ENCODE measurements around the gene SPG7. TPM values are rescaled to one million over a fixed set of nuclear protein-coding genes. Genes with fewer than 3 reads are reported as not detected.
A peak's percentile ranks its signal among the peaks of the same experiment; 100 is the strongest.

Gene SPG7
- total RNA-seq, 1 experiment from 2014 or later, result 161 TPM

DNA sequence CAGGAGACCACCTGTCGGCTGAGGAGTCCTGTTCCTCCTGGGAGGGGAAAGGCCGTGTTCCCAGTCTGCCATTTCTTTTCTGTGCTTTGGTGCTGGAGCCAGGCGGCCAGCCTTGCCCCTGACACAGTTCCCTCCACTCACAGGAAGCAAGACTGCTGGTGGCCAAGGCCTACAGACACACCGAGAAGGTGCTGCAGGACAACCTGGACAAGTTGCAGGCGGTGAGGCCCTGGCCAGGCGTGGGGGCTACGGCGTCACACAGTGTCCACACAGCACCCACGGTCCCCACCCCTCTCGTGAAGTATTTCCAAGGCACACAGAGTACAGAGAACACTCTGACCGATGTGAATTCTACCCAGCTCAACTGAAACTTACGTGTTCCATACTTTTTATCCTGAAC lies 46.1 kb downstream of the SPG7 start:
- no peaks in the 10 kb centered on the region for H3K9me3 ChIP-seq (replicated peaks)
- no peak overlapping the region for H3K4me3 ChIP-seq
- DNase-seq, result no peak
- peaks cover 14% of the 10 kb centered on the region for H3K4me1 ChIP-seq
- no peaks in the 10 kb centered on the region for H3K27me3 ChIP-seq
- no peak overlapping the region for H3K27ac ChIP-seq
- peaks cover 49% of the 10 kb centered on the region for H3K36me3 ChIP-seq

DNA sequence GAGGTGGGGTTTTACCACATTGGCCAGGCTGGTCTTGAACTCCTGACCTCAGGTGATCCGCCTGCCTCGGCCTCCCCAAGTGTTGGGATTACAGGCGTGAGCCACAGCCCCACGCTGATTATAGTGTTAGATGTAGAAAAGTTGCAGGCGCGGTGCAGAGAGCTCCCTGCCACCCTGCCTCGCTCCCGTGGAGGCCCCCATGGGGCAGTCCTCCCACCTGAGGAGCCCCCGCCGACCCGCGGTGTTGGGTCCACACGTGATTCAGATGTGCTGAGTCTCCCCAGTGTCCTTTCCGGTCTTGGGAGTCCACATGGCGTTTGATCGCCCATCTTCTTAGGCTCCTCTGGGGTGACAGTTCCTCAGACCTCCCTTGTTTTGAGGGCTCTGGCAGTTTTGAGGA lies 47.1 kb downstream of the SPG7 start:
- no peaks in the 10 kb centered on the region for H3K9me3 ChIP-seq (replicated peaks)
- H3K4me1 ChIP-seq, result peaks cover 18% of the 10 kb centered on the region
- peaks cover 40% of the 10 kb centered on the region for H3K36me3 ChIP-seq
- no peaks in the 10 kb centered on the region for H3K27me3 ChIP-seq
- no peak overlapping the region for H3K4me3 ChIP-seq
- DNase-seq, result no peak
- H3K27ac ChIP-seq, result no peak overlapping the region

DNA sequence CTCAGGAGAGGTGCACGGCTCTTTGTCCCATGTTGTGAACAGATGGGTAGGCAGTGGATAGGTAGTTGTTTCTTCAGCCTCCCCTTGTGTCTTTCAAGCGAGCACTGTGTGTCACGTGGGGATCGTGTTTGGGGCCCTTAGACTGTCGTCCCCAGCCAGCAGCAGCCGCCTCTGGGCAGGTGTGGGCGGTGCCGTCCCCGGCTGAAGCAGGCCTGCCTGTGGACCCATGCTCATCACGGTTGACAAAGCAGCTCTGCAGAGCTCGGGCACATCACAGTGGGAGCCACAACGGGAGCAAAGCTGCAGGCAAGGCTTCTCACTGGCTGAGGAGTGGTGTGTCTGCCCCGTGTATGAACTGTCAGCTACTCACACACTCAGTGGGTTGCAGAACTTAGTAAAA lies 47.6 kb downstream of the SPG7 start:
- DNase-seq, result no peak
- Histone ChIP-seq H3K27me3 (no peaks in the 10 kb centered on the region), H3K4me1 (peaks cover 18% of the 10 kb centered on the region), H3K9me3 (replicated peaks) (no peaks in the 10 kb centered on the region), H3K36me3 (peaks cover 35% of the 10 kb centered on the region), H3K27ac (no peak overlapping the region), H3K4me3 (no peak overlapping the region)

DNA sequence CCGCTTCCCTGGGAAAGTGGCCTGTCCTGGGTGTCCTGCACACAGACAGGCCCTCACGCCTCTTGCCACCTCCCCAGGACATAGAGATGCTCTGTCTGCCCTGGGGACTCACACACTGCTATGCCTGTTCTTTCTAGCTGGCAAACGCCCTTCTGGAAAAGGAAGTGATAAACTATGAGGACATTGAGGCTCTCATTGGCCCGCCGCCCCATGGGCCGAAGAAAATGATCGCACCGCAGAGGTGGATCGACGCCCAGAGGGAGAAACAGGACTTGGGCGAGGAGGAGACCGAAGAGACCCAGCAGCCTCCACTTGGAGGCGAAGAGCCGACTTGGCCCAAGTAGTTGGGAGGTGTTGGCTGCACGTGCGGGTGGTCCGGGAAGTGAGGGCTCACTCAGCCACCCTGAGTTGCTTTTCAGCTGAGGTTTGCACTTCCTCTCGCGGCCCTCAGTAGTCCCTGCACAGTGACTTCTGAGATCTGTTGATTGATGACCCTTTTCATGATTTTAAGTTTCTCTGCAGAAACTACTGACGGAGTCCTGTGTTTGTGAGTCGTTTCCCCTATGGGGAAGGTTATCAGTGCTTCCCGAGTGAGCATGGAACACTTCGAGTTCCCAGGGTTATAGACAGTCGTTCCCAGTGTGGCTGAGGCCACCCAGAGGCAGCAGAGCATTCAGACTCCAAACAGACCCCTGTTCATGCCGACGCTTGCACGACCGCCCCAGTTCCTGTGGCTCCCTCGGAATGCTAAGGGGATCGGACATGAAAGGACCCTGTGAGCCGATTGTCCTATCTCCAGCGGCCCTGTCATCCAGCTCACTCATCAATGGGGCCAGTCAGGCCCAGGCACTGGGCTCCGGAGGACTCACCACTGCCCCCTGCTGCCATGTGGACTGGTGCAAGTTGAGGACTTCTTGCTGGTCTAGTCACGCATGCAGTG lies 48.8 kb downstream of the SPG7 start:
- no peaks in the 10 kb centered on the region for H3K27me3 ChIP-seq
- H3K9me3 ChIP-seq (replicated peaks), result no peaks in the 10 kb centered on the region
- H3K4me3 ChIP-seq, result no peak overlapping the region
- H3K36me3 ChIP-seq, result peaks cover 34% of the 10 kb centered on the region
- peaks cover 18% of the 10 kb centered on the region for H3K4me1 ChIP-seq
- peak overlapping the region; percentile 0; the same call in 1 of the 2 replicates for H3K27ac ChIP-seq
- peak; percentile 91 to 94 for DNase-seq

DNA sequence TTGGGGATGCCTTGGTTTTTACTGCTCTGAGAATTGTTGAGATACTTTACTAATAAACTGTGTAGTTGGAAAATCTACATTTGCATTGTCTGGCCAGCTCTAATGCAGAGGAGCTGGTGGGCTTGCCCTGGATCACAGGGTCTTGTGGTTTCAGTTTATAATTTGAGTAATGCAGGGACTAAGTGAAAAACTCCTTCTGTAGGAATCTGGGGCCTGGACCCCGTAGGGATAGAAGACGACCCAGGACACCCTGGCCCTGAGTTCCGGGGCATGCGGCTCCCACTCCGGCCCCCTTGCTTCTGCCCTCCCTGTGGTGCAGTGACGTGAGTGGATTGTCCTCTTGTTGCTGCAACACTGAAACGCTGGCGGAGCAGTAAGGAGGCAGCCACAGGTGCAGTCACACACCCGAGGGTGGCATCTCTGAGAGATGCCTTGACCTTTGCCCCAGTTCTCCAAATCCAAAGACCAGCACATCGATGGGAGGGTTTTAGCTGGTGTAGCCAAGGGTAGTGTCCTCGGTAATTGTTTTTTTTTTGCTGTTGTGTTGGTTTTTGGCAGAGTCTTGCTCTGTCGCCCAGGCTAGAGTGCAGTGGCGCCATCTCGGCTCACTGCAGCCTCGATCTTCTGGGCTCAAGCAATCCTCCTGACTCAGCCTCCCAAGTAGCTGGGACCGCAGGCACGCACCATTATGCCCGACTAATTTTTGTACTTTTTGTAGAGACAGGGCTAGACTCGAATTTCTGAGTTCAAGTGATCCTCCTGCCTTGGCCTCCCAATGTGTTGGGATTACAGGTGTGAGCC lies 49.7 kb downstream of the SPG7 start:
- Histone ChIP-seq H3K9me3 (replicated peaks) (no peaks in the 10 kb centered on the region), H3K4me3 (no peak overlapping the region), H3K27me3 (no peaks in the 10 kb centered on the region), H3K27ac (no peak overlapping the region; the same call in 1 of the 2 replicates), H3K36me3 (peaks cover 36% of the 10 kb centered on the region), H3K4me1 (peaks cover 21% of the 10 kb centered on the region)
- DNase-seq, result no peak

DNA sequence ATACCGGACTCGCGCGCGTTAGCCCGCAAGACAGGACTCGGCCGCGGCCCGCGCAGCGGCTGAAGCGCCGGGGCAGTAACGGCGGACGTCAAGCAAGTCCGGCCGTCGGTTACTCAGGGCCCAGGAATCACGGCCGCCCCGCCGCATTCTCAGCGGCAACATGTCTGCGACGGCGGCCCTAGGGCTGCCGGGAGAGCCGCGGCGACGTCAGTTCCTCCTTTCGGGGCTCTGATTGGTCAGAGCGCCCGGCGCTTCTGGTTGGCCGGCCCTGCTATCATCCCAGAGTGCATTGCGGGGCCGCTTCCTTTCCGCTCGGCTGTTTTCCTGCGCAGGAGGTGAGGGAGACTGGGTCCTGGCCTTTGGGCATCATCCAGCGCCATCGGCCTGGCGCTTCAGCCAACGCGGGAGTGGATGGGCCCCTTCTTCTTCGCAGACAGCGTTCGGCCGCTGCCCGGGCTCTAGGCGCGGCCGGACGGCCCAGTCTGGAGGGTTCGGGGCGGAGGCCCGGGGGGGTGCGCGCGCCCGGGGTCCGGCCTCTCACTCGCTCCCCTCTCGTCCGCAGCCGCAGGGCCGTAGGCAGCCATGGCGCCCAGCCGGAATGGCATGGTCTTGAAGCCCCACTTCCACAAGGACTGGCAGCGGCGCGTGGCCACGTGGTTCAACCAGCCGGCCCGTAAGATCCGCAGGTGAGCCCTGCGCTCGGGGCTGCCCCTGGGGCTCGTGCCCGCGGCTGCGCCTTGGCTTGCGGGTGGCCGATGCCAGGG lies 52.4 kb downstream of the SPG7 start, which contains the start of gene RPL13:
TSS of gene RPL13 (plus strand) at position 305 of the 764 bp plus-strand sequence. CDS start at position 583, 278 bp downstream.
- H3K4me1 ChIP-seq, result peaks cover 34% of the 10 kb centered on the region
- peak; percentile 97 to 99 for DNase-seq
- H3K4me3 ChIP-seq, result peak within 1 kb of the TSS; percentile 83
- H3K27ac ChIP-seq, result peak within 1 kb of the TSS; percentile 90
- no peaks in the 10 kb centered on the region for H3K27me3 ChIP-seq
- peaks cover 40% of the 10 kb centered on the region for H3K36me3 ChIP-seq
- no peaks in the 10 kb centered on the region for H3K9me3 ChIP-seq (replicated peaks)

DNA sequence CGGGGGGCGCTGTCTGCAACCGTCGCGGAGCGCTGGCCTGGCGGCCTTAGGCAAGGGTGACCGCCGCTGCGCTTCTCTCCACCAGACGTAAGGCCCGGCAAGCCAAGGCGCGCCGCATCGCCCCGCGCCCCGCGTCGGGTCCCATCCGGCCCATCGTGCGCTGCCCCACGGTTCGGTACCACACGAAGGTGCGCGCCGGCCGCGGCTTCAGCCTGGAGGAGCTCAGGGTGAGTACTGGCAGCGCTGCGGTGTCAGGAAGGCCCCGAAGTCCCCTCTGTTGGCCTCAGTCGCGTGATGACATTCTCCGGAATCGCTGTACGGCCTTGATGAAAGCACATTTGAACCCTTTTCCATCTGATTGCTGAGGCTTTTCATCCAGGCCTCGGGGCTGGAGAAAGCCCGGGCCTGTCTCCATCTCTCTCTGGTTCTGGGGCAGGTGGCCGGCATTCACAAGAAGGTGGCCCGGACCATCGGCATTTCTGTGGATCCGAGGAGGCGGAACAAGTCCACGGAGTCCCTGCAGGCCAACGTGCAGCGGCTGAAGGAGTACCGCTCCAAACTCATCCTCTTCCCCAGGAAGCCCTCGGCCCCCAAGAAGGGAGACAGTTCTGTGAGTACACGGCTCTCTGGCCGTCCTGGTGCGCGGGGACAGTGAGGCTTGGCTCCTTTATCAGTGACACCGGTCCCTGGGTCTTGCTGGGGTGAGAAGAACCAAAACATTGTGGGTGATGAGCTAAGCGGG lies 53.1 kb downstream of the SPG7 start:
- no peak for DNase-seq
- H3K4me1 ChIP-seq, result peaks cover 34% of the 10 kb centered on the region
- H3K36me3 ChIP-seq, result peaks cover 39% of the 10 kb centered on the region
- peak overlapping the region; percentile 90 for H3K27ac ChIP-seq
- no peaks in the 10 kb centered on the region for H3K27me3 ChIP-seq
- peak overlapping the region; percentile 83 for H3K4me3 ChIP-seq
- no peaks in the 10 kb centered on the region for H3K9me3 ChIP-seq (replicated peaks)

DNA sequence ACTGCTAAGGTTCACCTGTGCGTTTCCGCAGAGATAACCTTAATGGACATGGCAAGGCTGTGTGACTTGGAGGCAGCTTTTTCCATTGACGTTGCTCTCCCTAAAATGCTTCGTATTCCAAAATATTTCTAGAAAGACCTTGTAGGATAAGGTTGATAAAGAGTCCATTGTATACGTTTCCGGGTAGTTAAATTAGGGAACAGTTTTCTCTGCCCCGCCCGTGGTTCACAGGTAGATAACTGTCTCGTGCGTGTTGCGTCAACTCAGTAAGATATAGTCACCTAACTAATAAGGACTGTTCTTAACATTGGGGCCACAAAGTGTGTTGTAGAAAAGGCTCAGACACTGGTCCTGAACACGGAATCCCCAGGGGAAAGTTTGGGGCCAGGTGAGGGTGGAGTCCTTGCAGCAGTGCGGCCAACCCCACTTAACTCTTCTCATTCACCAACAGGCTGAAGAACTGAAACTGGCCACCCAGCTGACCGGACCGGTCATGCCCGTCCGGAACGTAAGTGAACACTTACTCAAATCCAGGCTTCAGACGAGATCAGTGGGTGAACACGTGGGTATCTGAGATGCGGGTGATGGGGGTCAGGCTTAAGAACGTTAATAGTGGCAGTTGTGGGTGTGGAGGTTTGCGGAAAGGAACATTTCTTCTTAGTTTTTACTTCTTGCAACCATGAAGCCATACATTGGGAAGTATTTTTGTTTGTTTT lies 53.8 kb downstream of the SPG7 start:
- Histone ChIP-seq H3K27ac (peak overlapping the region; percentile 90), H3K4me3 (peak overlapping the region; percentile 83), H3K9me3 (replicated peaks) (no peaks in the 10 kb centered on the region), H3K4me1 (peaks cover 34% of the 10 kb centered on the region), H3K27me3 (no peaks in the 10 kb centered on the region), H3K36me3 (peaks cover 39% of the 10 kb centered on the region)
- DNase-seq, result no peak

DNA sequence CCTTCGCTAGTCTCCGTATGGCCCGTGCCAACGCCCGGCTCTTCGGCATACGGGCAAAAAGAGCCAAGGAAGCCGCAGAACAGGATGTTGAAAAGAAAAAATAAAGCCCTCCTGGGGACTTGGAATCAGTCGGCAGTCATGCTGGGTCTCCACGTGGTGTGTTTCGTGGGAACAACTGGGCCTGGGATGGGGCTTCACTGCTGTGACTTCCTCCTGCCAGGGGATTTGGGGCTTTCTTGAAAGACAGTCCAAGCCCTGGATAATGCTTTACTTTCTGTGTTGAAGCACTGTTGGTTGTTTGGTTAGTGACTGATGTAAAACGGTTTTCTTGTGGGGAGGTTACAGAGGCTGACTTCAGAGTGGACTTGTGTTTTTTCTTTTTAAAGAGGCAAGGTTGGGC lies 54.7 kb downstream of the SPG7 start:
- Histone ChIP-seq H3K4me1 (peaks cover 29% of the 10 kb centered on the region), H3K27ac (no peak overlapping the region), H3K27me3 (no peaks in the 10 kb centered on the region), H3K9me3 (replicated peaks) (no peaks in the 10 kb centered on the region), H3K36me3 (peaks cover 39% of the 10 kb centered on the region), H3K4me3 (peak overlapping the region; percentile 83)
- no peak for DNase-seq

DNA sequence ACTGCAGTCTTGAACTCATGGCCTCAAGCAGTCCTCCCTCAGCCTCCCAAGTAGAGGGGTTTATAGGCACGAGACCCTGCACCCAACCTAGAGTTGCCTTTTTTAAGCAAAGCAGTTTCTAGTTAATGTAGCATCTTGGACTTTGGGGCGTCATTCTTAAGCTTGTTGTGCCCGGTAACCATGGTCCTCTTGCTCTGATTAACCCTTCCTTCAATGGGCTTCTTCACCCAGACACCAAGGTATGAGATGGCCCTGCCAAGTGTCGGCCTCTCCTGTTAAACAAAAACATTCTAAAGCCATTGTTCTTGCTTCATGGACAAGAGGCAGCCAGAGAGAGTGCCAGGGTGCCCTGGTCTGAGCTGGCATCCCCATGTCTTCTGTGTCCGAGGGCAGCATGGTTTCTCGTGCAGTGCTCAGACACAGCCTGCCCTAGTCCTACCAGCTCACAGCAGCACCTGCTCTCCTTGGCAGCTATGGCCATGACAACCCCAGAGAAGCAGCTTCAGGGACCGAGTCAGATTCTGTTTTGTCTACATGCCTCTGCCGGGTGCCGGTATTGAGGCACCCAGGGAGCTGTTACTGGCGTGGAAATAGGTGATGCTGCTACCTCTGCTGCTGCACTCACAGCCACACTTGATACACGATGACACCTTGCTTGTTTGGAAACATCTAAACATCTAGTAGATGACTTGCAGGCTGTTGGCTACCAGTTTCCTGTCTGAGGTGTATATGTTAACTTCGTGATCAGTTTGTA lies 55.6 kb downstream of the SPG7 start:
- no peak for DNase-seq
- Histone ChIP-seq H3K36me3 (peaks cover 39% of the 10 kb centered on the region), H3K27ac (no peak overlapping the region), H3K27me3 (no peaks in the 10 kb centered on the region), H3K4me1 (peaks cover 26% of the 10 kb centered on the region), H3K9me3 (replicated peaks) (no peaks in the 10 kb centered on the region), H3K4me3 (no peak overlapping the region)

DNA sequence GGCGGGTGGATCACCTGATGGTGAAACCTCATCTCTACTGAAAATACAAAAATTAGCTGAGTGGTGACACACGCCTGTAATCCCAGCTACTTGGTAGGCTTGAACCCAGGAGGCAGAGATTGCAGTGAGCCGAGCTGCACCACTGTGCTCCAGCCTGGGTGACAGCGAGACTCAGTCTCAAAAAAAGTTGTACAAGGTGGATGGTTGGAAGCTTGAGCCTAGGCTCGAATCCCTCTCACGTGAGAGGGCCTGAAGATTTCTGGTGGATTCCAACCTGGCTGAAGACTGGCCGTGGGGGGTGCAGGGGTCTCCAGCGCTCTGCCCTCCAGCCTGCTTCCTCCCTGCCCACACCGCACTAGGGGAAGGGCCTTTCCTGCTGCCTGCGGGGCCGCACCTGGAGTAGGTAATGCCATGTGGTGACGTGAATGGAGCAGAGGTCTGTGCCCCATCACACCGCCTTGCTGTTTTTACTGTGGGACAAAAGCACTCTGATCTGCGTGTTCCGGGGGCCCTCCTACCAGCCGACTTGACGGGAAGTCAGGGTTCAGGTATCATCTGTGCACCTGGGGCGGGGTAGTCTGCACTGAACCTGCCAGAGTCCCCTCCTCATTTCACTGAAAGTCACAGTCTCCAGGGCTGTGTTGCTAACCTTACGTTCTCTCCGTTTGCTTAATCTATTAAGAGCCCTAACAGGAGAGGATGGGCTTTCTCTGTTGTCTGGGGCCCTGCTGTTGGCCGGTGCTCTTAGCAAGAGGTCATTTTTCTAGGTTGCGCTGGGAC lies 56.5 kb downstream of the SPG7 start:
- DNase-seq, result no peak
- Histone ChIP-seq H3K27ac (no peak overlapping the region), H3K27me3 (no peaks in the 10 kb centered on the region), H3K36me3 (peaks cover 39% of the 10 kb centered on the region), H3K9me3 (replicated peaks) (no peaks in the 10 kb centered on the region), H3K4me3 (no peak overlapping the region), H3K4me1 (peaks cover 17% of the 10 kb centered on the region)

DNA sequence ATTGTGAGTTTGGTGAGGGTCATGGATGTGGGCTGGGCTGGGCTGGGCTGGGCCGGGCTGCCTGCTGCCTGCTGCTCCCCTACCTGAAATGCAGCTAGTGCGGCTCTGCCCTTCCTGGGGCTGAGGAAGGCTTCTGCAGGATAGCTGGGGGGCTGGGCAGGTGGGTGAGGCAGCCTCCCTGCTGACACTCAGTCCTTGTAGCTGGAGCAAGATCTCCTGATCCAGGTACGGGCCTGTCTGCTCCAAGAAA lies 57.0 kb downstream of the SPG7 start:
- H3K4me3 ChIP-seq, result no peak overlapping the region
- DNase-seq, result no peak
- no peak overlapping the region for H3K27ac ChIP-seq
- H3K4me1 ChIP-seq, result peaks cover 17% of the 10 kb centered on the region
- H3K27me3 ChIP-seq, result no peaks in the 10 kb centered on the region
- peaks cover 39% of the 10 kb centered on the region for H3K36me3 ChIP-seq
- H3K9me3 ChIP-seq (replicated peaks), result no peaks in the 10 kb centered on the region

Measured in SJCRH30 (cell line).